ACHN (cell line): Measurements from ENCODE around the gene ZNF770.
"Not testable (repeated sequence)": the region's sequence is repeated elsewhere in the genome, so short reads cannot be mapped to it uniquely, and the experiment has no call there.

ENCODE experiments used
- DNase-seq: peaks from one replicate; pipeline ENCODE4 v3.0.0-alpha.2; 2015
- in situ Hi-C: cut with HindIII; loops from 2 replicates; pipeline ENCODE4 v1.10.0; 2017; ENCODE audit warnings: low sequenced_read_pairs, low pct_ligation_motif_present, low pct_unique_long_range_greater_than_20kb

Gene ZNF770

GRCh38 chr15:34986326-34986725 is 1.8 kb downstream of the ZNF770 start:
- in situ Hi-C loops = no loop called here
- no peak for DNase-seq

- in situ Hi-C loops = no loop called here
- DNase-seq = peak; percentile 4
These were observed 3.0 kb downstream of the ZNF770 start for GRCh38 chr15:34984889-34985630.

GRCh38 chr15:34976743-34977142 is 11.3 kb downstream of the ZNF770 start:
- in situ Hi-C loops = no loop called here

GRCh38 chr15:34976073-34976472 is 12.0 kb downstream of the ZNF770 start:
- no peak for DNase-seq
- in situ Hi-C loops = no loop called here

More at GRCh38 chr15:34976743-34977142, 11.3 kb downstream of the ZNF770 start:
- DNase-seq = no peak

- in situ Hi-C loops = no loop called here
- DNase-seq = no peak
These were observed 14.6 kb downstream of the ZNF770 start for GRCh38 chr15:34973512-34973911.

GRCh38 chr15:34970098-34970643 is 17.9 kb downstream of the ZNF770 start:
- in situ Hi-C loops, DNase-seq: not testable (repeated sequence)

GRCh38 chr15:34969340-34970097 is 18.6 kb downstream of the ZNF770 start, which contains the start of gene AQR:
TSS of gene AQR (minus strand) at chr15:34969742. CDS start at chr15:34969613, 129 bp downstream.
- in situ Hi-C loops = no loop called here
- peak; percentile 96 for DNase-seq

- DNase-seq = no peak
- in situ Hi-C loops = no loop called here
These were observed 23.8 kb downstream of the ZNF770 start for GRCh38 chr15:34964277-34964676.

GRCh38 chr15:34953851-34954250 is 34.2 kb downstream of the ZNF770 start:
- DNase-seq = no peak
- in situ Hi-C loops = no loop called here

GRCh38 chr15:34952481-34952880 is 35.6 kb downstream of the ZNF770 start:
- no peak for DNase-seq
- in situ Hi-C loops = no loop called here

- in situ Hi-C loops = no loop called here
- DNase-seq = no peak
These were observed 36.1 kb downstream of the ZNF770 start for GRCh38 chr15:34951993-34952392.

GRCh38 chr15:34944936-34945335 is 43.2 kb downstream of the ZNF770 start:
- no peak for DNase-seq
- in situ Hi-C loops = no loop called here

GRCh38 chr15:34943711-34944110 is 44.4 kb downstream of the ZNF770 start:
- in situ Hi-C loops = no loop called here
- DNase-seq = no peak

GRCh38 chr15:34943264-34943663 is 44.8 kb downstream of the ZNF770 start:
- DNase-seq, in situ Hi-C loops: not testable (repeated sequence)

GRCh38 chr15:34942363-34942762 is 45.7 kb downstream of the ZNF770 start:
- in situ Hi-C loops = no loop called here
- DNase-seq = no peak

GRCh38 chr15:34941831-34942230 is 46.3 kb downstream of the ZNF770 start:
- no peak for DNase-seq
- in situ Hi-C loops = no loop called here

GRCh38 chr15:34941185-34941698 is 46.8 kb downstream of the ZNF770 start:
- DNase-seq = no peak

GRCh38 chr15:34933432-34933975 is 54.6 kb downstream of the ZNF770 start:
- no peak for DNase-seq
- in situ Hi-C loops = no loop called here

More at GRCh38 chr15:34941185-34941698, 46.8 kb downstream of the ZNF770 start:
- in situ Hi-C loops = no loop called here

- DNase-seq, in situ Hi-C loops: not testable (repeated sequence)
These were observed 59.7 kb downstream of the ZNF770 start for GRCh38 chr15:34928349-34928748.
